Gastroesophageal sphincter (tissue), 4 donors: Measurements from ENCODE around the gene ZCCHC7. TPM values are rescaled to one million over a fixed set of nuclear protein-coding genes. Genes with fewer than 3 reads are reported as not detected.
"Not testable (repeated sequence)": the region's sequence is repeated elsewhere in the genome, so short reads cannot be mapped to it uniquely, and the experiment has no call there.

ENCODE experiments used
- ATAC-seq: fragments of 150-250 bp; one replicate; pipeline ENCODE4 v1.9.1; 2016; ENCODE audit warnings: mild to moderate bottlenecking, moderate library complexity
- H3K27ac ChIP-seq, 4 donors: fragments of 200-600 bp; sonication (generic) in 3 of 4; 1 replicate in 3 of 4; 2 replicates in 1 of 4; pipeline ENCODE4 v1.5.1; 2016 to 2019
- H3K27me3 ChIP-seq: fragments of 200-600 bp; sonication (generic); one replicate; pipeline ENCODE4 v1.5.1; 2019
- H3K36me3 ChIP-seq, 2 donors: fragments of 200-600 bp; sonication (generic); one replicate each; pipeline ENCODE4 v1.5.1; 2019; ENCODE audit warnings: control low read depth in 1 of 2
- H3K4me1 ChIP-seq, 3 donors: fragments of 200-600 bp; sonication (generic); 1 replicate in 2 of 3; 2 replicates in 1 of 3; pipeline ENCODE4 v1.5.1; 2016 to 2019; ENCODE audit warnings: control low read depth in 2 of 3
- H3K4me3 ChIP-seq, 2 donors: fragments of 200-600 bp; sonication (generic); one replicate each; pipeline ENCODE4 v1.5.1; 2019; ENCODE audit warnings: mild to moderate bottlenecking in 1 of 2, moderate library complexity in 1 of 2
- H3K9me3 ChIP-seq, 3 donors: fragments of 200-600 bp; sonication (generic); one replicate each; pipeline ENCODE4 v1.5.1; 2017 to 2019; ENCODE audit warnings: control low read depth in 2 of 3
- EP300 ChIP-seq: sonication (generic); formaldehyde crosslinking; IDR thresholded peaks from one replicate; pipeline ENCODE4 v1.6.1; 2017; ENCODE audit warnings: antibody characterized with exemption, mild to moderate bottlenecking
- POLR2A ChIP-seq, 2 donors: fragments of 450-650 bp; IDR thresholded peaks; one replicate each; pipeline ENCODE4 v1.6.1; 2017; ENCODE audit warnings: antibody characterized with exemption in 2 of 2, mild to moderate bottlenecking in 2 of 2, moderate library complexity in 1 of 2
- POLR2AphosphoS5 ChIP-seq: sonication (generic); formaldehyde crosslinking; IDR thresholded peaks from one replicate; pipeline ENCODE4 v1.6.1; 2017; ENCODE audit warnings: antibody characterized with exemption
- WGBS, 2 donors: methylation state at CpG; one replicate each; pipeline ENCODE4 v1.1.5; 2018; ENCODE audit warnings: low coverage in 1 of 2; 5-methylcytosine and 5-hydroxymethylcytosine counted together
- total RNA-seq, 4 donors: library from RNA; depleted of rRNA; stranded (reverse); fragments of >200 nt; gene quantifications; one replicate each; pipeline ENCODE4 v1.1.0, GENCODE V29; 2016
- TF ChIP-seq, protein P1 (sequence below), 4 experiments: fragments of 200-600 bp in 2 of 4; fragments of 450-650 bp in 2 of 4; sonication (generic) in 1 of 4; IDR thresholded peaks; one replicate each; pipeline ENCODE4 v1.5.1; 2017 to 2019; ENCODE audit warnings: antibody characterized with exemption in 4 of 4, mild to moderate bottlenecking in 2 of 4, moderate library complexity in 2 of 4

ZCCHC7 gene
- total RNA-seq, 4 donors from 2014 or later = 12.1 to 23.5 (median 17.6) TPM

DNA sequence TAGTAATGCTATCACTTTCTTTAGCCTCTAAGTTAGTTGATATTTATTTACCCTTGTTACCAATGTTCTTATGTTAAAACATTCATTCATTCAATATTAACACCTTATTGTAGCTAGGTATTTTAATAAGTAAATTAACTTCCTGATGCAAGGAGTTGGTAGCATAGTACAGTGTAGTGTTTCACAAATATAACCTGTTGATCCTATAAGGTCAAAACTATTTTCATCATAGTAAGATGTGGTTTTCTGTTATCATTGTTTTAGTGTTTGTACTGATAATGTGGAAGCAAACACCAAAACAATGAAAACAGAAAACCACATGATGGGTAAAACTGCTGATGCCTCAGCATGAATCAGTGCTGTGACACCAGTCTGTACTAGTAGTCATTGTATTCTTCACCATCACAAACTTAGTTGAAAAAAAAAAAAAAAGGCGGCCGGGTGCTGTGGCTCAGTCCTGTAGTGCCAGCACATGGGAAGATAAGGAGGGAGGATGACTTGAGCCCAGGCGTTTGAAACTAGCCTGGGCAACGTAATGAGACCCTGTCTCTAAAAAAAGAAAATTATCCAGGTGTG, 36.5 kb downstream of the ZCCHC7 start:
- WGBS, 2 donors = 87 to 93% methylated on average over 4 of the region's 4 CpGs
- TF ChIP-seq EP300 = no peak
- no peak for TF ChIP-seq POLR2A (IDR thresholded peaks at IDR 0.05)
- no peak for TF ChIP-seq POLR2AphosphoS5
- TF ChIP-seq, protein P1, sequence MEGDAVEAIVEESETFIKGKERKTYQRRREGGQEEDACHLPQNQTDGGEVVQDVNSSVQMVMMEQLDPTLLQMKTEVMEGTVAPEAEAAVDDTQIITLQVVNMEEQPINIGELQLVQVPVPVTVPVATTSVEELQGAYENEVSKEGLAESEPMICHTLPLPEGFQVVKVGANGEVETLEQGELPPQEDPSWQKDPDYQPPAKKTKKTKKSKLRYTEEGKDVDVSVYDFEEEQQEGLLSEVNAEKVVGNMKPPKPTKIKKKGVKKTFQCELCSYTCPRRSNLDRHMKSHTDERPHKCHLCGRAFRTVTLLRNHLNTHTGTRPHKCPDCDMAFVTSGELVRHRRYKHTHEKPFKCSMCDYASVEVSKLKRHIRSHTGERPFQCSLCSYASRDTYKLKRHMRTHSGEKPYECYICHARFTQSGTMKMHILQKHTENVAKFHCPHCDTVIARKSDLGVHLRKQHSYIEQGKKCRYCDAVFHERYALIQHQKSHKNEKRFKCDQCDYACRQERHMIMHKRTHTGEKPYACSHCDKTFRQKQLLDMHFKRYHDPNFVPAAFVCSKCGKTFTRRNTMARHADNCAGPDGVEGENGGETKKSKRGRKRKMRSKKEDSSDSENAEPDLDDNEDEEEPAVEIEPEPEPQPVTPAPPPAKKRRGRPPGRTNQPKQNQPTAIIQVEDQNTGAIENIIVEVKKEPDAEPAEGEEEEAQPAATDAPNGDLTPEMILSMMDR (IDR thresholded peaks at IDR 0.05) = no peak
- Histone ChIP-seq H3K27me3 (no peaks in the 10 kb centered on the region), H3K4me1 (no peaks in the 10 kb centered on the region), H3K4me3 (no peak overlapping the region), H3K36me3 (peaks cover 0 to 37% of the 10 kb centered on the region in 2 donors), H3K9me3 (no peaks in the 10 kb centered on the region), H3K27ac (no peak overlapping the region)
- no peak for ATAC-seq

DNA sequence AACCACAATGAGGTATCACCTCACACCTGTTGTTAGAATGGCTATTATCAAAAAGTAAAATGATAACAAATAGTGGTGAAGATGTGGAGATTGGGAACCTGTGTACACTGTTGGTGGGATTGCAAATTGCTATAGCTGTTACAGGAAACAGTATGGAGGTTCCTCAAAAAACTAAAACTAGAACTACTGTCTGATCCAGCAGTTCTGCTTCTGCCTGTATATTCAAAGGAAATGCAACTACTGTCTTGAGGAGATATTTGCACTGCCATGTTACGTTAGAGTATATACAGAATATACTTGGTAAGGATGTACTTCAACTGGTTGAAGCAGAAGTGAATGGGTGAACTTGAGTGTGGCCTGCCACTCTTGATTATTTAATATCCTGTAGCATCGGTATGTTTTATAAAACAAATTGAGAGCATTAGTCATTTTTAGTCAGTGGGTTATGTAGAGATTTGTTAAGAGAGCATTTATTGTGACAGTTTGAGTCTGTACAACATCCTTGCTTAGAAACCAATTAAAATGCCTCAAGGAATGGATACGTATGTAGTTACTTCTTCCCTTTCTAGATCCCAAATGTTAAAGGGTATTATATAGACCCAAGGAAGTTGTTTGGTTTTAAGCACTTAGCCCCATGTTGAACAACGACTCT, 37.5 kb downstream of the ZCCHC7 start:
- no peak overlapping the region for H3K27ac ChIP-seq
- 70 to 82% methylated on average over 4 of the region's 4 CpGs for WGBS, 2 donors
- no peaks in the 10 kb centered on the region for H3K4me1 ChIP-seq
- H3K9me3 ChIP-seq = no peaks in the 10 kb centered on the region
- no peak overlapping the region for H3K4me3 ChIP-seq
- ATAC-seq = no peak
- H3K36me3 ChIP-seq = peaks cover 0 to 40% of the 10 kb centered on the region in 2 donors
- TF ChIP-seq, protein P1 (IDR thresholded peaks at IDR 0.05) = no peak
- TF ChIP-seq EP300 (no peak), POLR2A (IDR thresholded peaks at IDR 0.05) (no peak), POLR2AphosphoS5 (no peak)
- H3K27me3 ChIP-seq = no peaks in the 10 kb centered on the region

DNA sequence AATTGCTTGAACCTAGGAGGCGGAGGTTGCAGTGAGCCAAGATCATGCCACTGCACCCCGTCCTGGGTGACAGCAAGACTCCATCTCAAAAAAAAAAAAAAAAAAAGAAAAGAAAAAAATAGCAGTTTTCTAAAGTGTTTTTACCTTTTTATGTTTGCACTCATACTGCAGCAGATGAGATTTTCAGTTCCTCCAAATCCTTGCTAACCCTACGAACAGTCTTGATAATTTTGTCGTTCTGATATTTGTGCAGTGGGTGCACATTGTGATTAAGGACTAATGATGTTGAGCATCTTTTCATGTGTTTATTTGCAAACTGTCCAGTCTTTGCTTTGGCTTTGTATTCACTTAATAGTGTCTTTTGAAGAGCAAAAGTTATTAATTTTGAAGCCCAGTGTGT, 42.9 kb downstream of the ZCCHC7 start:
- TF ChIP-seq, protein P1 (IDR thresholded peaks at IDR 0.05) = no peak
- TF ChIP-seq EP300 (no peak), POLR2AphosphoS5 (no peak), POLR2A (IDR thresholded peaks at IDR 0.05) (no peak)

DNA sequence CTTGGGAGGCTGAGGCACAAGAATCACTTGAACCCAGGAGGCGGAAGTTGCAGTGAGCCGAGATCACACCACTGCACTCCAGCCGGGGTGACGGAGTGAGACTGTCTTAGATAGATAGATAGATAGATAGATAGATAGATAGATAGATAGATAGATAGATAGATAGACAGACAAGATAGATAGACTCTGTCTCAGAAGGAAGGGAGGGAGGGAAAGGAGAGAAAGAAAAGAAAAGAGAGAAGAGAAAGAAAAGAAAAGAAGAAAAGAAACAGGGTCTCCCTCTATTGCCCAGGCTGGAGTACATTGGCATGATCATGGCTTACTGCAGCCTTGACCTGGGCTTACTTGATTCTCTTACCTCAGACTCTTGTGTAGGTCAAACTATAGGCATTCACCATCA, 44.0 kb downstream of the ZCCHC7 start:
- peaks cover 0 to 40% of the 10 kb centered on the region in 2 donors for H3K36me3 ChIP-seq
- ATAC-seq, H3K4me1 ChIP-seq, H3K27ac ChIP-seq, H3K4me3 ChIP-seq, H3K27me3 ChIP-seq, H3K9me3 ChIP-seq: not testable (repeated sequence)
- WGBS, 2 donors = 100% methylated on average over 2 to 4 of the region's 4 CpGs

More for the DNA sequence above, 42.9 kb downstream of the ZCCHC7 start:
- Histone ChIP-seq H3K4me3 (no peak overlapping the region), H3K27me3 (no peaks in the 10 kb centered on the region), H3K9me3 (no peaks in the 10 kb centered on the region), H3K27ac (no peak overlapping the region), H3K36me3 (peaks cover 0 to 40% of the 10 kb centered on the region in 2 donors), H3K4me1 (no peaks in the 10 kb centered on the region)
- 89 to 94% methylated on average over 2 to 3 of the region's 4 CpGs for WGBS, 2 donors
- ATAC-seq = no peak

DNA sequence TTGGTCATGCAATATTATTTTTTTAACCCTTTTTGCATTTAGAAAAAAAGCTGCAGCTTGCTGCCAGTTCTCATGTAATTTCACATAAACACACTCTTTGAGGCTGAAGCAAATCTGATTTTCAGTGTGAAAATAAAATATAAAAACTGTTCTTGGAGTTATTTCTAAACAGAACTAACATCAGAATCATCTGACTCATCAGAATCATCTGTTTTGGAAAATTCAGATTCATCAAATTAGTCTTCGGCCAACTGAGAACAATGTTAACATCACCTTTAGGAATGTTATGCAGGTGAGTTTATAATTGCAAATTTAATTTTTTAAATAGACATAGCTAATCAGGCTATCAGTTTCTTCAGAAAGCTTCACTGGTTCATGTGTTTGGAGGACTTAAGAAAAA, 45.3 kb downstream of the ZCCHC7 start:
- no peaks in the 10 kb centered on the region for H3K4me1 ChIP-seq
- WGBS, 2 donors = 100% methylated on average over 1 of the region's 1 CpG
- TF ChIP-seq, protein P1 (IDR thresholded peaks at IDR 0.05) = no peak
- TF ChIP-seq POLR2AphosphoS5 = no peak
- no peak for TF ChIP-seq EP300
- TF ChIP-seq POLR2A (IDR thresholded peaks at IDR 0.05) = no peak

More for the DNA sequence above, 45.3 kb downstream of the ZCCHC7 start:
- ATAC-seq = no peak
- Histone ChIP-seq H3K9me3 (no peaks in the 10 kb centered on the region), H3K27ac (no peak overlapping the region), H3K27me3 (no peaks in the 10 kb centered on the region), H3K36me3 (peaks cover 0 to 31% of the 10 kb centered on the region in 2 donors), H3K4me3 (no peak overlapping the region)
